Stimulated activated naive CD8-positive, alpha-beta T cell treated with anti-CD3 and anti-CD28 coated beads, Interleukin-15, amount 100 ng/mL, for 72 hours (primary cell): Measurements from ENCODE around the gene SLC29A4.
A peak's percentile ranks its signal among the peaks of the same experiment; 100 is the strongest.
"Not testable (repeated sequence)": the region's sequence is repeated elsewhere in the genome, so short reads cannot be mapped to it uniquely, and the experiment has no call there.

Experiments used
- ATAC-seq: fragments of 150-1000 bp; cut with Tn5 transposase; 2 replicates; pipeline ENCODE4 v1.10.0; 2021; ENCODE audit warnings: mild to moderate bottlenecking, moderate library complexity
- DNase-seq, 2 donors: peaks; one replicate each; pipeline ENCODE4 v3.0.0; 2021 to 2022
- H3K27ac Mint-ChIP-seq, 2 donors: one replicate each; pipeline ENCODE4 v1.8.0; 2022; ENCODE audit warnings: mild to moderate bottlenecking in 2 of 2, mixed read lengths in 2 of 2, moderate library complexity in 2 of 2
- H3K27me3 Mint-ChIP-seq: one replicate; pipeline ENCODE4 v1.8.0; 2022; ENCODE audit warnings: mixed read lengths
- H3K4me1 Mint-ChIP-seq: one replicate; pipeline ENCODE4 v1.8.0; 2022; ENCODE audit warnings: mild to moderate bottlenecking, mixed read lengths
- H3K4me3 Mint-ChIP-seq, 2 donors: one replicate each; pipeline ENCODE4 v1.8.0; 2022; ENCODE audit warnings: mild to moderate bottlenecking in 2 of 2, mixed read lengths in 2 of 2, moderate library complexity in 1 of 2
- H3K9me3 Mint-ChIP-seq, 2 donors: one replicate each; pipeline ENCODE4 v1.8.0; 2022; ENCODE audit warnings: mixed read lengths in 2 of 2

The SLC29A4 gene

DNA sequence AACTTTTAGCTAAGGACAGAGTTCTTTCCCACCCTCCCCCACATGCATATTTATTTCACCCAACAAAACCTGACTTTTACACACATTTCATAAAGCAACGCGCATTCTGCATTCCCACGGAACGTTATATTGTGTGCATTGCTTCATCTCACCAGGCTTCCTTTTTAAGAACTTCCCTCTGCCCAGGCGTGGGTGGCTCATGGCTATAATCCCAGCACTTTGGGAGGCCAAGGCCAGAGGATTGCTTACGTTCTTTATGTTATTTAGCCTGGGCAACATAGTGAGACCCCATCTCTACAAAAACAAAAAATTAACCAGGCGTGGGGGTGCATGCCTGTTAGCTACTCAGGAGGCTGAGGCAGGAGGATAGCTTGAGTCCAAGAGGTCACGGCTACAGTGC is 14.9 kb upstream of the SLC29A4 start:
- not testable (repeated sequence) for H3K4me3 Mint-ChIP-seq, H3K9me3 Mint-ChIP-seq, DNase-seq, ATAC-seq, H3K27ac Mint-ChIP-seq, H3K27me3 Mint-ChIP-seq, H3K4me1 Mint-ChIP-seq

DNA sequence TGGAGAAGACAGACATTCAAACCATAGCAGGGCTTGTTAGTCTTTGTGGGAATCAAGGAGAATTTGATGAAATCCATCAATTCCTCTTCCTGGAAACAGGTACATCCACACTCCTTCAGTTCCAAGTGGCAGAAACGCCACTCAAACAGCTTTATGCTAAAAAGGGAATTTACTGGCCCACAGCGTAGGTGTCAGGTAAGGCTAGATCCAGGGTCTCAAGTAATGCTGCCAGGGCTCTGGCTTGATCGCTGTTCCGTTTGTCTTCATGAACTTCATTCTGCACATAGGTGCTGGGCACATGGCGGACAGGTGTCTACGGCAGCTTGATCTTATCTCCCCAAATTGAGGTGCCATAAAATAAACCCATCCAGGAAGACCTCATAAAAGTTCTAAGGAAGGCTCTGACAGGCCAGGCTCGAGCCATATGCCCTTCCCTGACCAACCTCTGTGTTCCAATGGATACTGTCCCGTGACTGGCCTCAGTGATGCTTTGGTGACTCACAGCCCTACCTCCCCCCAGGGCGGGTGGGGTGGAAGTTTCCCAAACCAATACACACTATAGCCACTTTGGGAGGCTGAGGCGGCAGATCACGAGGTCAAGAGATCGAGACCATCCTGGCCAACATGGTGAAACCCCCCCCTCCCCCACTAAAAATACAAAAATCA is 12.6 kb upstream of the SLC29A4 start:
- H3K4me3 Mint-ChIP-seq, ATAC-seq, H3K4me1 Mint-ChIP-seq, H3K27ac Mint-ChIP-seq, H3K9me3 Mint-ChIP-seq, DNase-seq, H3K27me3 Mint-ChIP-seq: not testable (repeated sequence)

DNA sequence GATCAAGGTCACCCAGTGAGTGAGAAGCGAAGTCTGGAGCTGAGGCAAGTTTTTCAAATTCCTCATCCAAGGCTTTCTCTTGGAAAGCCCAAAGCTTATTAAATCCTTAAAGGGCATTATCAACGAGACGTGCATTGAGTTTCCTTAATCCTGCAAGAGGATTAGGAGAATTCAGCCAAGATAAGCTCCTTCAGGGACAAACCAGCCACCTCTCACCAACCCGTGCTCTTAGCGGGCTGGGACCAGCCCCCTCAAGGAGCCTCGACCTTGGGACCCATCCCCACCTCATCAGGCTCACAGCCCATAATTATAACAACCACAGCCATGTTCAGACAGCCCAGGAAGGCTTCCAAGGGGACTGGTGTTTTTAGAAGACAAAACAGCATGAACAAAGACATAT is 12.0 kb upstream of the SLC29A4 start:
- H3K4me3 Mint-ChIP-seq = no peak overlapping the region
- DNase-seq (no peak), ATAC-seq (no peak)
- H3K27me3 Mint-ChIP-seq = peaks cover 3% of the 10 kb centered on the region
- no peak overlapping the region for H3K27ac Mint-ChIP-seq
- no peaks in the 10 kb centered on the region for H3K4me1 Mint-ChIP-seq
- H3K9me3 Mint-ChIP-seq = no peaks in the 10 kb centered on the region

DNA sequence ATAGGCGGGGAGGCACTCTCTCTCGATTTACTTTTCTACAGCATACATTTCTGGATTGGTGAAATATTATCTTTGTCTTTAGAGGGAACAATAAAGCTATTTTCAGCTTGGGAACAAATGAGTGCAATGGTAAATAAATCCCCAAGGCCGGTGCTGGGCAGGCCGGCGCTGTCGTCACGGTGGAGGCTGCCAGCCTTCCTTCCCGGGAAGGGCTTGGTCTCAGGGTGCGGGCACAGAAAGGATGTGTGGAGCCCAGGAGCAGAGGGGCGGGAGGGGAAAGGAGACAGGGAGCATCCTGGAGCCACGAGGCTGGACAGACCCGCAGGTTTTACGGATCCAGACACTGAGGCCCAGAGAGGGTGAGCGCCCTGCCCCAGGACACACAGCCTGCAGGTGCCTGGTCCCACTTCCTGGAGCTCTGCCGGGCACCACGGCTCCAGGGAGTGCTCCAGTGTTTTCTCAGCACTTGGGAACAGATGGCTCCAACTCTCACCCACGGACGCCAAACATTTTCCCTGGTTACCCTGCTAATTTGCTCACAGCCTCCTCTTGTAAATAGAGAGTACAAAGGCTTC is 8.8 kb upstream of the SLC29A4 start:
- not testable (repeated sequence) for H3K9me3 Mint-ChIP-seq

DNA sequence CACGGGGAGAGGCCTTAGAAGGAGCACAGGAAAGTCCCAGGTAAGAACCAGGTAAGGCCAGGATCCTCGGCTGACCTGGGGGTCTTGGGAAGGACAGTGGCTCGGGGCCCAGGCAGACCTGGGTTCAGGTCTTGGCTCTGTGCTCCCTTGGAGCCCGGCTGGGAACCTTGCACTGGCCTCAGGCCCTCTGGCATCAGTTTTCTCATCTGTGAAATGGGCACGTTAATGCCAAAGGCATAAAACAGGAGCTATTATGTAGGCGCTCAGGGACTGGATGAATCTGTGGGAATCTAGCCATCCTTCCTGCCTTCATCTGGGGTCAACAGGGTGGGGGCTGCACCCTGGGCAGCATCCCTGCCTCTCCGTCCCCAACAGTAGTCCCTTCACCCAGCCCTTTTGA is 8.3 kb upstream of the SLC29A4 start:
- no peak overlapping the region for H3K27ac Mint-ChIP-seq
- H3K4me1 Mint-ChIP-seq = no peaks in the 10 kb centered on the region
- DNase-seq (no peak), ATAC-seq (no peak)
- H3K4me3 Mint-ChIP-seq = no peak overlapping the region
- no peaks in the 10 kb centered on the region for H3K9me3 Mint-ChIP-seq
- no peaks in the 10 kb centered on the region for H3K27me3 Mint-ChIP-seq

More for the DNA sequence above, 8.8 kb upstream of the SLC29A4 start:
- not testable (repeated sequence) for H3K4me1 Mint-ChIP-seq, DNase-seq, H3K27ac Mint-ChIP-seq, ATAC-seq, H3K27me3 Mint-ChIP-seq, H3K4me3 Mint-ChIP-seq

DNA sequence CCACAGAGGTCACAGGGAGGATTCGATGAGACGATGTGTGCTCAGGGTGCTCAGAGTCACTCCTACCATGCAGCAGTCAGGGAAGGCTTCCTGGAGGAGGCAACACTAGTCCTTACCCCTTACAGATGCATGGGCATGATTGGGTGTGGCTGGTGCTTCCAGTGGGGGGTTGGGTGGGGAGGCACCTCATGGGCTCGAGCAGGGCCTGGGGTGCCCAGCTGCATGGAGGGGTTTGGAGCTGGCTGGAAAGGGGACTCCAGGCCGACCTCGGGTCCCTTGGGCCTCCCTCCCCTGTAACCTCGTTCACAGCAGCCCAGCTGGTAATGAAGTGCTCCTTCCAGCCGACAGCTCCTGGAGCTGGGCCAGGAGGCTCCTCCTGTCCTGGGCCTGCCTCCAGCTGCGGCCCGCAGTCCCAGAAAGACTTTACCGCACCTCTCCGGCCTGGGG is 7.7 kb upstream of the SLC29A4 start:
- not testable (repeated sequence) for H3K4me3 Mint-ChIP-seq, ATAC-seq, DNase-seq, H3K27me3 Mint-ChIP-seq, H3K9me3 Mint-ChIP-seq, H3K4me1 Mint-ChIP-seq
- peak overlapping the region in 1 of 2 donors; percentile 9 for H3K27ac Mint-ChIP-seq

DNA sequence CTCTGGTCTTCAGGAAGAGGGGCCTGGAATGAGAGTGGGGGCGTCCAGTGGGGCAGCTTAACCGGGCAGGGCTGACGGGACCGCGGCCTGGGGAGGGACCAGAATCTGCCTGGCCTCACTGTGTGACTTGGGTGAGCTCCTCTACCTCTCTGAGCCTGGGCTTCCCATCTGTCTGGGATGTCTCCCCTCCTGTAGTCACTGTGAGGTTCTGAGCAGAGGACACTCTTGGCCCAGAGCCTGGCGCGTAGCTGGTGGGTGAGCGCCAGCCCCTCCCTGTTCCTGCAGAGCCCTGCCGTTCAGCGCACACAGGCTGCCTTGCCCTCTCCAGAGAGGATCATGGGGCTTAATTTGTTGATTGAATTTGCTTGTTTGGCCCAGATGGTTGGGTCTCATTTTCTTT is 7.2 kb upstream of the SLC29A4 start:
- not testable (repeated sequence) for H3K27ac Mint-ChIP-seq, DNase-seq, H3K4me1 Mint-ChIP-seq, H3K9me3 Mint-ChIP-seq, H3K4me3 Mint-ChIP-seq, H3K27me3 Mint-ChIP-seq
- ATAC-seq = peak; percentile 20

DNA sequence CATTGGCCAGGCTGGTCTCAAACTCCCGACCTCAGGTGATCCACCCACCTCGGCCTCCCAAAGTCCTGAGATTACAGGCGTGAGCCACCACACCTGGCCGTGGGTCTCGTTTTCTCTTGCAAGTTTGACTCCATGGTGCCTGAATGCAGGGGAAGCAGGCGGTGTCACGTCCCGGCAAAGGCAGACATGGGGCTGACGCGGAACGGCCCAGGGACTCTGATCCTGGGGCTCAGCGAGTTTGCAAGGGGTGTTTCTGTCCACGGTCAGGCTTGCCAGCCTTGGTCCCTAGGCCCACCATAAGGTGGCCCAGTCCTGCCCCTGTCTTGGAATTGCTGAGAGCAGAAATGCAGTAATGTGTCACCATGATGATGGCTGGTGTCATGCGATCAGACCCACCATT is 6.6 kb upstream of the SLC29A4 start:
- H3K27me3 Mint-ChIP-seq, ATAC-seq, H3K4me1 Mint-ChIP-seq, DNase-seq, H3K27ac Mint-ChIP-seq, H3K4me3 Mint-ChIP-seq, H3K9me3 Mint-ChIP-seq: not testable (repeated sequence)

DNA sequence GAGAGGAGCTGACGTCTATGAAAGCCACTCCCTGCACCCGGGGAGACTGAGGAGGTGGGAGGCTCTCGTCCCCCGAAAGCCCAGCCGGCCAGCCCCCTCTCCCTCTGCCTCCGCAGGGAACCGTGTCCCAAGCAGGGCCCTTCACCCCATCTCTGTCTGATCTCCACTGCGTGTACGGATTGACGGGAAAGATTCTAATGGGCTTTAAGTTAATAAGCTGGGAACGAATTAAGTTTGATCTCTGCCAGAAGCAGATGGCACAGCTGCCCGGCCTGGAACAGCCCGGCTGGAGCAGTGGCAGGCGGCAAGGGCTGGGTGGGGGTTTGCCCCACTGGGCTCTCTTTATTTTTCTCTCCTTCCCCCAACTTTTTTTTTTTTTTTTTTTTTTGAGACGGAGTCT is 6.1 kb upstream of the SLC29A4 start:
- ATAC-seq = no peak

DNA sequence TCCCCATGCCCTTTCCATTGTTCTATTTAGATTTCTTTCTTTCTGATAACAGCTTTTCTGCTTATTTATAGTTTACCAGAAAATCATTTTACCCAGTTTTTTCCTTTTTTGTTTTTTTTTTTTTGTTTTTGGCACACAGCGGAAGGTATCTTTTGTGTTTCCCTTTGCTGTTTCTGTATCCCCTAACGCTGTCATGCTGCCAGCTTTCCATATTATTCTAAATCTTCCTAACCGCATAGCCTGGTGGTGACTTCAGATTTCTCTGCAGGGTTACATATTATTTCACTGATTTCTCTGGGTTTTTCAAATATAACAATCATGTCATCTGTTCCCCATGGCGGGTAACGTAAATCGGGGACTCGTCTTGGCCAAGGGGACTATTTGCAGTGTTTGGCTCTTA is 4.0 kb upstream of the SLC29A4 start:
- no peak for DNase-seq
- no peak for ATAC-seq
- Mint-ChIP-seq H3K4me1 (no peaks in the 10 kb centered on the region), H3K4me3 (no peak overlapping the region), H3K9me3 (no peaks in the 10 kb centered on the region), H3K27ac (no peak overlapping the region), H3K27me3 (peaks cover 13% of the 10 kb centered on the region)

More for the DNA sequence above, 6.1 kb upstream of the SLC29A4 start:
- Mint-ChIP-seq H3K27ac (no peak overlapping the region), H3K4me1 (no peaks in the 10 kb centered on the region), H3K27me3 (peaks cover 11% of the 10 kb centered on the region), H3K9me3 (no peaks in the 10 kb centered on the region), H3K4me3 (no peak overlapping the region)
- no peak for DNase-seq

DNA sequence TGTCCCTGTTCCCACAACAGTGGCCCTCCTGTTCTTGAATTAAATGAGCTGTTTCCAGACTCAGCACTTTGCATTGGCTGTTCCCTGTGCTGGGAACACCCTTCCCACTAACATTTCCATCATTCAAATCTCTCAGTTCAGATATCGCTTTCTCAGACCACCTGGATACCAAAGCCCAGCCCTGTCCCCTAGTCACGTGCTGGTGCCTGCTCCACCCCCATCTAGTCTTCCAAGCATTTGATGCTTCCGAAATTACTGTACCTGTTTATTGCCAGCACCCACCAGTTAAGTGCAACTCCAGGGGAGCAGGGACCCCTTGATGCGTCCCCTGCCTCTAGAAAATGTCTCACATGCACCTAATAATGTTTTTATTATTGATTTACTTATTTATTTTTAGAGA is 3.0 kb upstream of the SLC29A4 start:
- no peak overlapping the region for H3K4me3 Mint-ChIP-seq
- no peaks in the 10 kb centered on the region for H3K4me1 Mint-ChIP-seq
- H3K27ac Mint-ChIP-seq = no peak overlapping the region
- H3K9me3 Mint-ChIP-seq = no peaks in the 10 kb centered on the region
- ATAC-seq = no peak
- H3K27me3 Mint-ChIP-seq = peaks cover 22% of the 10 kb centered on the region
- DNase-seq = no peak

DNA sequence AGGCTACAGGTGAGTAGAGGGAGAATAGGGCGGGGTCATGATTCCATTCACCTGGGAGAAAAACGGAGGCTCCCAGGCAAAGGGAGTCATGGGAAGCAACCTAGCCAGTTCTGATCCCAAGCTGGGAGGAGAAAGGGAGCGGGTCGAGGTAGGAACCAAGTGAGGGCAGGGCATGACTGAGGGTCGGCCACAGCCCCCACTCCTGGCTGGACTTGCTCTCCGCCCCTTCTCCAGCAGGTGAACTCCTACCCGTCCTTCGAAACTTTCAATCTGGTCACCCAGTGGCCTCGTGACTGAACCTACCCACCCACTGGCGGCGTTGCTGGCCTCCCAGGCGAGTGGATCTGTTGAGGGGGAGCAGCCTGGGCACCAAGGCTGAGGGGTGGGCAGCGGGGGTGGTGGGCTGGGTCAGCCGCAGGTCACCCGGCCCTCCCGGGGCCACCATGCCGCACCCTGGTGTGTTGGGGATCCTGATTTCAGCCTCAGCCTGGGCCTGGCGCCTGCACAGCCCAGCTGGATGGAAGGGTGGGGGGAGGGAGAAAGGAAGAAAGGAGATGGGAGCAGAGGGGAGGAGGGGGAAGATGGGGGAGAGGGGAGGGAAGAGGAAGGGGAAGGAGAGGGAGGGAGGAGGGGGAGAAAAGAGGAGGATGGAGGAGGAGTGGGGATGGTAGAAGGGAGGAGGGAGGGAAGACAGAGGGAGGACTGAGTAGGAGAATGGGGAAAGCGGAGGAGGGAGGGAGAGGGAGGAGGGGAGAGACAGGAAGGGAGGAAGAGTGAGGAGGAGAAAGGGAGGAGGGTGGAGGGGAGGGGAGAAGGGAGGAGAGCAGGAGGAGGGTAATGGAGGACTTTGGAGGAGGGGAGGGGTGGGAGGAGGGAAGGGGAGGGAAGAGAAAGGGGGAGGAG is 894 bp upstream of the SLC29A4 start:
- not testable (repeated sequence) for DNase-seq, ATAC-seq, H3K9me3 Mint-ChIP-seq, H3K27ac Mint-ChIP-seq, H3K4me1 Mint-ChIP-seq
- peak overlapping the region; percentile 26 to 61 for H3K4me3 Mint-ChIP-seq
- peaks cover 23% of the 10 kb centered on the region for H3K27me3 Mint-ChIP-seq

DNA sequence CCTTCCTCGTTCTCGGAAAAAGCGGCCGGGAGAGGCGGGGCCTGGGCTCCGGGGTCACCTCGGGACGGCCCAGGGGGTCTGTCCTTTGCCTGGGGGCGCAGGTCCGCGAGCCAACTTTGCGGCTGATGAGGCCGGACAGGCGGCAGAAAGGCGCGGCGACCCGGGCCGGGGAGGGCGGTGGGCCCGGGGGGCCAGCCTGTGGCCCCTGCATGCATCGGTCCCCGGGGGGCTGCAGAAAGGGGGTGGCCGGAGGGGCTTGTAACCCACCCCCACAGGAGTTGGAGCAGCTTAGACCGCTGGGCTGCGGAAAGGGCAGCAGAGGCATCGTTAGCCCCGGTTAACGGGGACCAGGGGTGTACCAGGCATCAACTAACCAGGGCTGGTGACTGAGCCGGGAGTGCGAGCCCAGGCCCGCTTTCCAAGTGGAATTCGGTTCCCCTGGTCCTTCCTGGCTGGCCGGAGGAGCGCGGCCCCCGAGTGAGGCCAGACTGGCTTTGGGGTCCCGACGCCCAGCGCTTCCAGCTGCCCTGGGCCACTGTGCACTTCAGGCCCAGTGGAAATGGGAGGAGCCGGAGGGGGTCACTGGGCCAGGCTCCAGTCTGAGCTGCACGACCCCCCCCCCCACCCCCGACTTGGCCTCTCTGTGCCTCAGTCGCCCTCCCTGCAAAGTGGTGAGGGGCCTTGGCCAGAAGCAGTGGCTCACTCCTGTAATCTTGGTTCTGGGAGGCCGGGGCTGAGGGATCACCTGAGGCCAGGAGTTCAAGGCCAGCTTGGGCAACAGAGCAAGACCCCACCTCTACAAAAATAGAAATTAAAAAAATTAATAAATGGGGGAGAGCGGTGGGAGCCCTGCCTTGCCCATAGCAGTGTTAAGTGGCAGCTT is 919 bp downstream of the SLC29A4 start:
- H3K4me3 Mint-ChIP-seq = no peak overlapping the region

DNA sequence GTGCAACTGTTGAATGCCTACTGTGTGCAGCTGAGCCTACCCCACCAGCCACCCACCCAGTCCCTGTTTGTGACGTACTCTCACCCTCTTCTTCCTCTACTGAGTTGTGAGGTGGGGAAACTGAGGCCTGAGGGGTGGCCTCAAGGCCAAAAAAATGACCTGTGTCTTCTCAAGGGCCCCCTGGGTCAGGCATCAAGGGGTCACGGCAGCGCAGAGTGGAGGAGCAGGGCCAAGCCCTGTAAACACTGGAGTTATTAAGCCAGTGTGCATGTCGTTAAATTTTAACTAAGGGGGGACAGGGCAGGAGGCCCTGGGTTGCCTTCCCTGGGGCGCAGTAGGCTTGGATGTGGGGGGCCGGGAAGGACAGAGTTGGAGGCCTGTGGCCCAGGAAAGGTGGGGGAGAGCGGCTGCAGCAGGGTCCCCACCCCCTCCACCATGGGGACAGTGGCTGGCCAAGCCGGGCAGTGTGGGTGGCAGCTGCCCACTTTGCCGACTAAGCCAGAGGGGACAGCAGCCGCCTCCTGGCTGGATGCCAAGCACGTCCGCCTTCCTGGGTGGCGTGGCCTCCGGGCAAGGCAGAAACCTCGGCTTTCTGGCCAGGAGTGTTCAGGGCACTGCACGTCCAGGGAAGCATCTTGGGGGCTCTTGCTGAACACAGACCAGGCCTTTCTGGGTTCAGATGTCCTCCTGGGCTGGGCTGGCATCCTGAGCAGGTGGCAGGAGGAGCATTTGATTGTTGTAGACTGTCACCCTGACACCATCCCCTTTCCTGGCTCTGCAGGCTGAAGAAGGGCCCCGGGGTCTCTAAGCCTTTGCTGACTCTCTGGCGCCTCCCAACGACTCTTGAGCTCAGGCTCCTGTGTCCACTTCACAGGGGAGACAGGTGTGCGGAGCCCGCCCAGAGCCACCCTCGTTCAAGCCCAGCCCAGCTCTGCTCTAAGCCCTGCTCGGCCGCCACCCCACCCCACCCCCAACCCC is 1.9 kb downstream of the SLC29A4 start:
- Mint-ChIP-seq H3K27me3 (peaks cover 23% of the 10 kb centered on the region), H3K4me1 (no peaks in the 10 kb centered on the region), H3K27ac (no peak overlapping the region), H3K4me3 (no peak overlapping the region), H3K9me3 (no peaks in the 10 kb centered on the region)
- DNase-seq = no peak
- no peak for ATAC-seq

More for the DNA sequence above, 919 bp downstream of the SLC29A4 start:
- H3K27ac Mint-ChIP-seq = no peak overlapping the region
- H3K9me3 Mint-ChIP-seq = no peaks in the 10 kb centered on the region
- H3K27me3 Mint-ChIP-seq = peaks cover 23% of the 10 kb centered on the region
- no peak for DNase-seq
- no peaks in the 10 kb centered on the region for H3K4me1 Mint-ChIP-seq
- ATAC-seq = peak; percentile 19
